Endothelial cell of umbilical vein (primary cell): ENCODE results near the gene GGN. TPM values are rescaled to one million over a fixed set of nuclear protein-coding genes. Genes with fewer than 3 reads are reported as not detected.

Experiments used
- BruUV-seq: library from RNA; stranded (reverse); fragments of 400-500 nt; replicated peaks from 2 replicates; lab custom pipeline; 2021; lab: Mats Ljungman, UMichigan
- CTCF ChIA-PET: fragments of 300-600, 350-600 bp; sonication (Branson Sonifier 250); formaldehyde crosslinking; loops from one replicate; lab custom pipeline; 2021; ENCODE audit warnings: antibody characterized with exemption, inconsistent platforms; lab: Charles Lee
- POLR2A ChIA-PET: fragments of 300-600, 350-600 bp; sonication (Branson Sonifier 250); formaldehyde crosslinking; loops from one replicate; lab custom pipeline; 2021; ENCODE audit warnings: antibody characterized with exemption, inconsistent platforms; lab: Charles Lee
- DNase-seq: peaks from one replicate; pipeline ENCODE4 v3.0.0-alpha.2; 2011; ENCODE audit warnings: low read depth, low spot score
- FAIRE-seq: peaks from 2 replicates; lab custom pipeline; 2011; peaks lifted over from hg19 to GRCh38; lab: Jason Lieb, UNC
- H2AFZ ChIP-seq: 2 replicates; pipeline ENCODE4 v1.6.0; 2012; ENCODE audit warnings: low read depth, low read length, control low read depth, inconsistent platforms
- H3K27ac ChIP-seq: 2 replicates; pipeline ENCODE4 v1.5.1; 2011; ENCODE audit warnings: low read depth, mild to moderate bottlenecking, control low read depth, low read length, moderate library complexity; ENCODE audit not compliant: insufficient read depth
- H3K27me3 ChIP-seq, 2 experiments: 2 replicates each; pipeline versions ENCODE4 v1.6.0 to v1.6.1; 2011; ENCODE audit warnings: low read length in 2 of 2, mixed read lengths in 1 of 2; ENCODE audit not compliant: control insufficient read depth in 2 of 2, insufficient read depth in 2 of 2
- H3K36me3 ChIP-seq, 2 experiments: 2 replicates in 1 of 2; 3 replicates in 1 of 2; pipeline ENCODE4 v1.5.1; 2011; ENCODE audit warnings: low read length in 2 of 2, mild to moderate bottlenecking in 1 of 2, moderate library complexity in 1 of 2; ENCODE audit not compliant: control insufficient read depth in 2 of 2, insufficient read depth in 2 of 2; ENCODE audit errors: extremely low read depth in 1 of 2
- H3K4me1 ChIP-seq: 3 replicates; pipeline ENCODE4 v1.5.1; 2011; ENCODE audit warnings: mild to moderate bottlenecking, low read length; ENCODE audit not compliant: control insufficient read depth, insufficient read depth; ENCODE audit errors: extremely low read depth
- H3K4me2 ChIP-seq: 2 replicates; pipeline ENCODE4 v1.6.1; 2011; ENCODE audit warnings: low read length, control low read depth, mixed read lengths; ENCODE audit not compliant: insufficient read depth
- H3K4me3 ChIP-seq, 3 experiments: fragments of 200-600 bp in 1 of 3; sonication (generic), shearing (Covaris generic) in 1 of 3; replicated peaks in 1 of 3; 2 replicates each; pipeline ENCODE4 v1.5.1; 2011 to 2016; ENCODE audit warnings: control low read depth in 3 of 3, low read length in 3 of 3, mild to moderate bottlenecking in 2 of 3, inconsistent platforms in 1 of 3, low read depth in 1 of 3, moderate library complexity in 1 of 3; ENCODE audit not compliant: insufficient read depth in 1 of 3
- H3K79me2 ChIP-seq: 2 replicates; pipeline ENCODE4 v1.6.0; 2012; ENCODE audit warnings: low read length, inconsistent platforms; ENCODE audit not compliant: control insufficient read depth, insufficient read depth
- H3K9ac ChIP-seq: replicated peaks from 2 replicates; pipeline ENCODE3; 2011; ENCODE audit warnings: low read length, control low read depth; ENCODE audit not compliant: insufficient read depth; ENCODE audit errors: extremely low read depth
- H3K9me1 ChIP-seq: replicated peaks from 3 replicates; pipeline ENCODE4 v1.6.0; 2011; ENCODE audit warnings: mild to moderate bottlenecking, low read length; ENCODE audit not compliant: control insufficient read depth, insufficient read depth; ENCODE audit errors: extremely low read depth
- H3K9me3 ChIP-seq: replicated peaks from 2 replicates; pipeline ENCODE4 v1.5.1; 2012; ENCODE audit warnings: low read length, inconsistent platforms; ENCODE audit not compliant: control insufficient read depth, insufficient read depth
- H4K20me1 ChIP-seq: replicated peaks from 2 replicates; pipeline ENCODE3; 2011; ENCODE audit warnings: mild to moderate bottlenecking, low read length; ENCODE audit not compliant: control insufficient read depth, insufficient read depth; ENCODE audit errors: extremely low read depth
- FOS ChIP-seq: IDR thresholded peaks from 2 replicates; pipeline ENCODE4 v1.6.1; 2011; ENCODE audit warnings: mild to moderate bottlenecking, low read length, moderate library complexity, borderline replicate concordance; ENCODE audit not compliant: insufficient read depth
- GATA2 ChIP-seq: IDR thresholded peaks from 2 replicates; pipeline ENCODE4 v1.7.0; 2011; ENCODE audit warnings: low read depth, mild to moderate bottlenecking, moderate library complexity, mixed read lengths, low read length; ENCODE audit not compliant: insufficient read length, insufficient read depth
- MYC ChIP-seq: IDR thresholded peaks from one replicate; pipeline ENCODE4 v1.6.1; 2011; ENCODE audit warnings: mild to moderate bottlenecking, low read depth, low read length
- POLR2A ChIP-seq: IDR thresholded peaks from 2 replicates; pipeline ENCODE4 v1.6.1; 2012; ENCODE audit warnings: low read depth, mild to moderate bottlenecking, control low read depth, low read length
- POLR2AphosphoS5 ChIP-seq: IDR thresholded peaks from 2 replicates; pipeline ENCODE4 v1.6.1; 2012; ENCODE audit warnings: low read depth, mild to moderate bottlenecking, control low read depth, low read length, moderate library complexity; ENCODE audit not compliant: insufficient read depth
- dilution Hi-C: fragments of 300-500 bp; cut with MboI; formaldehyde crosslinking; loops from one replicate; pipeline ENCODE4 v1.15.0; 2019; ENCODE audit warnings: low sequenced_read_pairs; ENCODE audit not compliant: extremely low pct_ligation_motif_present
- intact Hi-C: fragments of 100-400 bp; cut with micrococcal nuclease; formaldehyde crosslinking; loops from one replicate; pipeline ENCODE4 v1.10.0; 2022
- polyA plus RNA-seq, 4 experiments: library from polyadenylated mRNA; depleted of rRNA in 3 of 4; stranded (reverse) in 3 of 4; unstranded in 1 of 4; fragments of >200 nt; gene quantifications; 2 replicates each; pipeline versions ENCODE4 v1.2.1 to v1.2.3, GENCODE V29; 2011 to 2012; ENCODE audit warnings: missing spikeins in 1 of 4
- total RNA-seq: library from RNA; stranded (reverse); gene quantifications from 2 replicates; pipeline ENCODE4 v1.2.3, GENCODE V29; 2021
- TF ChIP-seq, protein P1 (sequence below): IDR thresholded peaks from 2 replicates; pipeline ENCODE4 v1.6.1; 2011; ENCODE audit not compliant: insufficient read depth, insufficient read length

Gene GGN
- total and polyA plus RNA-seq, 2 donors (not counting 3 experiments of a cell fraction or from before 2014, with no cell fraction given), result 0.39 to 0.88 TPM

DNA sequence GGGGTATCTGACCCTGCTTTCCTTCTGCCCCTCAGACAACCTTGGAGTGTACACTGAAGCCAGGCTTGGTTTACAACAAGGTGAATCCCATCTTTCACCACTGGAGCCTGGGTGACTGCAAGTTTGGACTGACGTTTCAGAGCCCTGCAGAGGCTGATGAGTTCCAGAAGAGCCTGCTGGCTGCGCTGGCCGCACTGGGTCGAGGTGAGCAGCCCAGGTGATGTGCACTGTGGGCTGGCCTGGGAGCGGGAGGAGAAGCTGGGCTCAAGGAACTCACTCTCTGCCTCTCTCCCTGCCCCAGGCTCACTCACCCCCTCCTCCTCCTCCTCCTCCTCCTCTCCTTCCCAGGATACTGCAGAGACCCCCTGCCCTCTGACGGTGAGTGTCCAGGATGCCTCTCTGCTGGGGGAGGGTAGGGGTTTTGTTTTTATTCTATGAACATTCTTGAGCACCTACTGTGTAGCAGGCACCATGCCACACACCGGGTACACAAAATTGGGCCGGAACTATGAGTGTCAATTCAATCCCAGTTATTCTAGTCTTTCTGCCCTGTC, 4.2 kb upstream of the GGN start:
- no TSS peak for BruUV-seq
- DNase-seq, result no peak
- Histone ChIP-seq H3K4me2 (no peak overlapping the region), H3K27ac (no peak overlapping the region), H3K4me3 (no peak overlapping the region), H3K9me1 (no peaks in the 10 kb centered on the region), H3K79me2 (peaks cover 18% of the 10 kb centered on the region), H4K20me1 (no peaks in the 10 kb centered on the region), H3K4me1 (peaks cover 15% of the 10 kb centered on the region), H3K9ac (no peak overlapping the region), H3K9me3 (no peaks in the 10 kb centered on the region), H2AFZ (no peak overlapping the region), H3K36me3 (peaks cover 0 to 5% of the 10 kb centered on the region in 2 experiments), H3K27me3 (no peaks in the 10 kb centered on the region)
- POLR2A ChIA-PET, result no interaction called here
- no peak for FAIRE-seq
- CTCF ChIA-PET, result interaction anchor here (1.6 kb wide), 1 partner anchor 11 kb away, joined by 7 read pairs; the partner anchor contains the start of gene FAM98C
- TF ChIP-seq, protein P1, sequence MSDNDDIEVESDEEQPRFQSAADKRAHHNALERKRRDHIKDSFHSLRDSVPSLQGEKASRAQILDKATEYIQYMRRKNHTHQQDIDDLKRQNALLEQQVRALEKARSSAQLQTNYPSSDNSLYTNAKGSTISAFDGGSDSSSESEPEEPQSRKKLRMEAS, result no peak
- TF ChIP-seq FOS, result no peak
- TF ChIP-seq MYC, result no peak
- TF ChIP-seq POLR2AphosphoS5, result no peak
- no peak for TF ChIP-seq GATA2
- no peak for TF ChIP-seq POLR2A
- dilution Hi-C loops, result no loop called here
- intact Hi-C loops, result no loop called here
